Measurements from ENCODE around the gene MRPL20.

GRCh38 chr1:1452882-1453281 is 45.8 kb upstream of the MRPL20 start:
- TF ChIP-seq CTCF (IDR thresholded peaks at IDR 0.05) (no peak), POLR2A (IDR thresholded peaks at IDR 0.05) (no peak)
